Measurements from ENCODE around the gene PRPF40A. TPM values are rescaled to one million over a fixed set of nuclear protein-coding genes. Genes with fewer than 3 reads are reported as not detected.

The PRPF40A gene
- total and polyA plus RNA-seq, 10 of the 15 experiments (the other 5 are each of a cell fraction or from before 2014, with no cell fraction given) = 97.8 to 197 (median 144) TPM

- Histone ChIP-seq H3K36me3 (ENCODE audit: control insufficient read depth in 2 of 2, insufficient read depth in 2 of 2, low read length in 1 of 2) (peaks cover 0 to 8% of the 10 kb centered on the region in 2 experiments; a peak in 2 of 4 replicates), H3K9me3 (replicated peaks; ENCODE audit: control insufficient read depth, insufficient read depth, low read length) (no peaks in the 10 kb centered on the region), H4K20me1 (ENCODE audit: control insufficient read depth, insufficient read depth) (no peaks in the 10 kb centered on the region), H3K27ac (ENCODE audit: control insufficient read depth, insufficient read depth) (no peak overlapping the region), H3K9ac (ENCODE audit: control insufficient read depth, insufficient read depth, low read length) (no peak overlapping the region), H2AFZ (ENCODE audit: control insufficient read depth, low read depth, low read length) (no peak overlapping the region), H3K79me2 (ENCODE audit: control insufficient read depth, insufficient read depth, low read length) (no peaks in the 10 kb centered on the region), H3K4me2 (ENCODE audit: control insufficient read depth, insufficient read depth) (no peak overlapping the region), H3K4me3 (no peak overlapping the region), H3K27me3 (replicated peaks in 1 of 2; ENCODE audit: control insufficient read depth in 2 of 2, insufficient read depth in 2 of 2, low read length in 1 of 2) (no peaks in the 10 kb centered on the region), H3K4me1 (ENCODE audit: control insufficient read depth, insufficient read depth, low read length) (no peaks in the 10 kb centered on the region)
- ChIA-PET CTCF (interaction anchor here (0.6 to 4.0 kb wide), 9 partner anchors 12 to 611 kb away, joined by 3 to 33 read pairs (median 4); partner anchors contain the start of gene STAM2), SMC1A (ENCODE audit: uncharacterized antibody, unreplicated experiment) (interaction anchor here (0.6 to 2.9 kb wide), 11 partner anchors 9 to 848 kb away, joined by 3 to 18 read pairs (median 4); partner anchors contain the start of gene STAM2), POLR2A (interaction anchor here (0.8 kb wide), 1 partner anchor 9 kb away, joined by 3 read pairs; no protein-coding TSS in a partner anchor), RAD21 (ENCODE audit: unreplicated experiment) (interaction anchor here (1.9 kb wide), 1 partner anchor 12 kb away, joined by 5 read pairs; no protein-coding TSS in a partner anchor)
- in situ Hi-C loops (cut with MboI) = no loop called here
- DNase-seq (ENCODE audit: low read depth, low spot score) = no peak
- no peak for FAIRE-seq
- no peak for ATAC-seq
- TF ChIP-seq SMARCA5 (IDR thresholded peaks at IDR 0.05) (no peak), NRF1 (conservative IDR thresholded peaks at IDR 0.05; ENCODE audit: low read depth, low read length) (no peak), TCF7 (IDR thresholded peaks at IDR 0.05; ENCODE audit: borderline replicate concordance) (no peak), RAD21 (IDR thresholded peaks at IDR 0.05; ENCODE audit: insufficient read depth, low read depth, low read length) (no peak), BCLAF1 (IDR thresholded peaks at IDR 0.05) (no peak), ATF2 (IDR thresholded peaks at IDR 0.05; ENCODE audit: low read length) (no peak), YBX1 (IDR thresholded peaks at IDR 0.05) (no peak), EED (IDR thresholded peaks at IDR 0.05; ENCODE audit: low read depth) (no peak), MYB (IDR thresholded peaks at IDR 0.05; ENCODE audit: borderline replicate concordance, low read depth, low read length) (no peak), SP1 (IDR thresholded peaks at IDR 0.05; ENCODE audit: low read depth, low read length) (no peak), ZNF217 (IDR thresholded peaks at IDR 0.05) (no peak)
- 92% methylated on average over 9 of the region's 9 CpGs for WGBS (ENCODE audit: insufficient coverage, insufficient replicate concordance, low lambda C conversion rate, missing lambda C conversion rate)
- intact Hi-C loops (cut with micrococcal nuclease; ENCODE audit: unreplicated experiment) = no loop called here
- no TSS peak for BruUV-seq (replicated peaks)
Observed at GRCh38 chr2:152647552-152647951, 69.7 kb downstream of the PRPF40A start.

Measured in GM12878 (cell line).